GM23338 (cell line): ENCODE data around the gene XPNPEP1.

ENCODE experiments used
- CREB1 ChIP-seq: fragments of 250-450 bp; sonication (Bioruptor Pico); IDR thresholded peaks from 2 replicates; pipeline ENCODE4 v1.5.0; 2020; ENCODE audit warnings: low read depth, mild to moderate bottlenecking, moderate library complexity
- CTCF ChIP-seq, 2 experiments: fragments of 200-600 bp in 1 of 2; sonication (generic) in 1 of 2; conservative IDR thresholded peaks; 2 replicates each; pipeline versions ENCODE4 v1.5.1 to v1.6.1; 2016 to 2017; ENCODE audit warnings: antibody characterized with exemption in 2 of 2, low read depth in 2 of 2, mild to moderate bottlenecking in 2 of 2, moderate library complexity in 1 of 2
- EZH2 ChIP-seq: fragments of 200-600 bp; sonication (generic); IDR thresholded peaks from one replicate; pipeline ENCODE4 v1.8.0; 2017; ENCODE audit warnings: antibody characterized with exemption, mild to moderate bottlenecking, low read depth; ENCODE audit not compliant: unreplicated experiment
- EZH2phosphoT487 ChIP-seq: fragments of 200-600 bp; sonication (generic); IDR thresholded peaks from one replicate; pipeline ENCODE4 v1.8.1; 2018; ENCODE audit warnings: antibody characterized with exemption; ENCODE audit not compliant: unreplicated experiment
- POLR2AphosphoS5 ChIP-seq: IDR thresholded peaks from 2 replicates; pipeline ENCODE4 v1.6.1; 2016; ENCODE audit warnings: antibody characterized with exemption, low read depth
- REST ChIP-seq: IDR thresholded peaks from one replicate; pipeline ENCODE4 v1.6.1; 2018; ENCODE audit warnings: antibody characterized with exemption; ENCODE audit not compliant: unreplicated experiment
- STAT1 ChIP-seq: IDR thresholded peaks from one replicate; pipeline ENCODE4 v1.6.1; 2016; ENCODE audit warnings: antibody characterized with exemption; ENCODE audit not compliant: unreplicated experiment

- TF ChIP-seq EZH2 = no peak
- no peak for TF ChIP-seq CTCF (conservative IDR thresholded peaks at IDR 0.05; ENCODE audit: low read depth in 2 of 2)
- TF ChIP-seq POLR2AphosphoS5 = no peak
- TF ChIP-seq REST = no peak
- no peak for TF ChIP-seq CREB1 (CRISPR knock-in tag)
- TF ChIP-seq EZH2phosphoT487 = no peak
- TF ChIP-seq STAT1 = no peak
These were observed 5.2 kb upstream of the XPNPEP1 start for GRCh38 chr10:109928475-109928891.
